PC-9 (cell line): ENCODE results near the gene CCDC141. TPM values are rescaled to one million over a fixed set of nuclear protein-coding genes. Genes with fewer than 3 reads are reported as not detected.

Source experiments
- BruUV-seq: library from RNA; stranded (reverse); fragments of 400-500 nt; replicated peaks from 2 replicates; lab custom pipeline; 2021; lab: Mats Ljungman, UMichigan
- CTCF ChIA-PET: fragments of 300-600 bp; sonication (Branson Sonifier 250); formaldehyde crosslinking; loops from one replicate; lab custom pipeline; 2022; ENCODE audit warnings: antibody characterized with exemption; lab: Charles Lee
- POLR2A ChIA-PET: fragments of 300-600 bp; sonication (Branson Sonifier 250); formaldehyde crosslinking; loops from one replicate; lab custom pipeline; 2022; ENCODE audit warnings: antibody characterized with exemption; ENCODE audit not compliant: unreplicated experiment; lab: Charles Lee
- DNase-seq, 2 experiments: peaks; one replicate each; pipeline versions ENCODE4 v3.0.0 to v3.0.0-alpha.2; 2015 to 2022; ENCODE audit warnings: mixed read lengths in 1 of 2
- H2AFZ ChIP-seq: fragments of 200-600 bp; sonication (generic); 2 replicates; pipeline ENCODE4 v1.8.1; 2017; ENCODE audit warnings: antibody characterized with exemption
- H3F3A ChIP-seq: fragments of 200-600 bp; sonication (generic); 2 replicates; pipeline ENCODE4 v1.8.1; 2017; ENCODE audit warnings: antibody characterized with exemption, mild to moderate bottlenecking, low read depth; ENCODE audit not compliant: insufficient read depth
- H3K27ac ChIP-seq: fragments of 200-600 bp; sonication (generic); 2 replicates; pipeline ENCODE4 v1.6.1; 2016; ENCODE audit warnings: mixed run types
- H3K27me3 ChIP-seq: fragments of 200-600 bp; sonication (generic); 2 replicates; pipeline ENCODE4 v1.6.1; 2016; ENCODE audit warnings: low read depth, mixed run types; ENCODE audit not compliant: insufficient read depth
- H3K36me3 ChIP-seq: fragments of 200-600 bp; sonication (generic); 2 replicates; pipeline ENCODE4 v1.6.1; 2016; ENCODE audit warnings: low read depth, mixed run types
- H3K4me1 ChIP-seq: fragments of 200-600 bp; sonication (generic); replicated peaks from 2 replicates; pipeline ENCODE4 v1.6.1; 2016; ENCODE audit warnings: mixed run types; ENCODE audit not compliant: insufficient read depth
- H3K4me2 ChIP-seq: fragments of 200-600 bp; sonication (generic); 2 replicates; pipeline ENCODE4 v1.6.1; 2017; ENCODE audit warnings: mixed run types
- H3K4me3 ChIP-seq: fragments of 200-600 bp; sonication (generic); 2 replicates; pipeline ENCODE4 v1.6.1; 2016; ENCODE audit warnings: mixed run types
- H3K79me2 ChIP-seq: fragments of 200-600 bp; sonication (generic); 2 replicates; pipeline ENCODE4 v1.6.1; 2017; ENCODE audit warnings: low read depth, mixed run types
- H3K9me2 ChIP-seq: fragments of 200-600 bp; sonication (generic); 2 replicates; pipeline ENCODE4 v1.8.1; 2017; ENCODE audit warnings: mild to moderate bottlenecking; ENCODE audit not compliant: insufficient read depth
- H3K9me3 ChIP-seq: fragments of 200-600 bp; sonication (generic); 2 replicates; pipeline ENCODE4 v1.8.1; 2016; ENCODE audit warnings: low read depth; ENCODE audit not compliant: insufficient read depth
- H4K20me1 ChIP-seq: fragments of 200-600 bp; sonication (generic); 2 replicates; pipeline ENCODE4 v1.8.1; 2017; ENCODE audit not compliant: insufficient read depth
- EZH2 ChIP-seq: fragments of 200-600 bp; sonication (generic); IDR thresholded peaks from 2 replicates; pipeline ENCODE4 v1.8.0; 2017; ENCODE audit warnings: antibody characterized with exemption, low read depth
- intact Hi-C: fragments of 100-400 bp; cut with micrococcal nuclease; formaldehyde crosslinking; loops from one replicate; pipeline ENCODE4 v1.10.0; 2022; ENCODE audit not compliant: unreplicated experiment
- total RNA-seq: library from RNA; stranded (reverse); gene quantifications from 2 replicates; pipeline ENCODE4 v1.2.3, GENCODE V29; 2021
- TF ChIP-seq, protein P1 (sequence below): fragments of 200-600 bp; sonication (generic); conservative IDR thresholded peaks from 2 replicates; pipeline ENCODE4 v1.6.1; 2017; ENCODE audit warnings: mixed run types, antibody characterized with exemption, mild to moderate bottlenecking, moderate library complexity

CCDC141 gene
- total RNA-seq, 1 experiment from 2014 or later: not detected

DNA sequence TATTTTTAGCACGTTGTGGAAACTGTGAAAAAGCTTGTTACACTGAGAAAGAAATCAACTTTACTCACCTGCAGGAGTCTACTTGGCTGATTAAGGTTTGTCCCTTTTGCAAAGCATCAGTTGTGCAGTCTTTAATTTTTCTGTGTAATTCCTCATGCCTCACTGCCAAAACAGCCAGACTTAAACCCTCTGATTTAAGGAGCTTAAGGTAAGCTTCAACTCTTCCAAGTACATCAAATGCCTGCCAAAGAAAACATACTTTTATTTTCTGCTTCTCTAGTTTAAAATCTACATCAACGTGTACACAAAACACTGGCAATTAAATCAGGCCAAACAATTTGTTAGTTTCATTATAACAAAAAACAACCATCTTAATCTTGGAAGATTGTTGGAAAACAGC, 144.7 kb downstream of the CCDC141 start:
- TF ChIP-seq, protein P1, sequence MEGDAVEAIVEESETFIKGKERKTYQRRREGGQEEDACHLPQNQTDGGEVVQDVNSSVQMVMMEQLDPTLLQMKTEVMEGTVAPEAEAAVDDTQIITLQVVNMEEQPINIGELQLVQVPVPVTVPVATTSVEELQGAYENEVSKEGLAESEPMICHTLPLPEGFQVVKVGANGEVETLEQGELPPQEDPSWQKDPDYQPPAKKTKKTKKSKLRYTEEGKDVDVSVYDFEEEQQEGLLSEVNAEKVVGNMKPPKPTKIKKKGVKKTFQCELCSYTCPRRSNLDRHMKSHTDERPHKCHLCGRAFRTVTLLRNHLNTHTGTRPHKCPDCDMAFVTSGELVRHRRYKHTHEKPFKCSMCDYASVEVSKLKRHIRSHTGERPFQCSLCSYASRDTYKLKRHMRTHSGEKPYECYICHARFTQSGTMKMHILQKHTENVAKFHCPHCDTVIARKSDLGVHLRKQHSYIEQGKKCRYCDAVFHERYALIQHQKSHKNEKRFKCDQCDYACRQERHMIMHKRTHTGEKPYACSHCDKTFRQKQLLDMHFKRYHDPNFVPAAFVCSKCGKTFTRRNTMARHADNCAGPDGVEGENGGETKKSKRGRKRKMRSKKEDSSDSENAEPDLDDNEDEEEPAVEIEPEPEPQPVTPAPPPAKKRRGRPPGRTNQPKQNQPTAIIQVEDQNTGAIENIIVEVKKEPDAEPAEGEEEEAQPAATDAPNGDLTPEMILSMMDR: no peak
- no peak for TF ChIP-seq EZH2

DNA sequence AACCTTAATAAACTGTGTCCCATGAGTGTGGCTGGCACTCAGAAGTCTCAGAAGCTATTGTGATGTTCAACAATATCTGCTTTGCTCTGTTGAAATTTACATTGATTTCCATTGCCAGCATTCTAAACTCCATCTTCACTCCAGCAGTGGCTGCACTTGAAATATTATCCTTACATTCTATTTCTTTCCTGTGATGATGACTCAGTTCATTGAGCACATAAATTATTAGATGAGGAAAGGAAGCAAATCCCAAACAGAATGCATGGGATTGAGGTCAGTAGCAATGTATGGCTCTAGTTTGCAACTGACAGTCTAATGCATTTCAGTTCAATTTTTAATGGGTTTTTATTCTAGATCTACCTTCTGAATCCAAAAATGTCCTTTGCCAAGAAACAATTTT, 150.3 kb downstream of the CCDC141 start:
- H3K27ac ChIP-seq: no peak overlapping the region
- no peaks in the 10 kb centered on the region for H4K20me1 ChIP-seq
- H3K36me3 ChIP-seq: no peaks in the 10 kb centered on the region
- H3K4me3 ChIP-seq: no peak overlapping the region
- CTCF ChIA-PET: no interaction called here
- H3K4me2 ChIP-seq: no peak overlapping the region
- DNase-seq: no peak
- no peaks in the 10 kb centered on the region for H3K9me2 ChIP-seq
- TF ChIP-seq EZH2: no peak
- TF ChIP-seq, protein P1: no peak
- POLR2A ChIA-PET: no interaction called here
- H2AFZ ChIP-seq: no peak overlapping the region
- H3K4me1 ChIP-seq: no peaks in the 10 kb centered on the region
- no peaks in the 10 kb centered on the region for H3K9me3 ChIP-seq
- intact Hi-C loops: loop anchor here (5.0 kb wide), 1 partner anchor 97 kb away; no protein-coding TSS in a partner anchor
- no TSS peak for BruUV-seq
- no peaks in the 10 kb centered on the region for H3F3A ChIP-seq
- no peaks in the 10 kb centered on the region for H3K79me2 ChIP-seq
- no peaks in the 10 kb centered on the region for H3K27me3 ChIP-seq

More for the DNA sequence above, 144.7 kb downstream of the CCDC141 start:
- no peak overlapping the region for H3K4me3 ChIP-seq
- H3K36me3 ChIP-seq: no peaks in the 10 kb centered on the region
- CTCF ChIA-PET: no interaction called here
- H4K20me1 ChIP-seq: no peaks in the 10 kb centered on the region
- no peaks in the 10 kb centered on the region; the same call in 1 of the 2 replicates for H3K9me3 ChIP-seq
- H3F3A ChIP-seq: peaks cover 15% of the 10 kb centered on the region
- POLR2A ChIA-PET: interaction anchor here (0.7 kb wide), 1 partner anchor 13 kb away, joined by 4 read pairs; no protein-coding TSS in a partner anchor
- no peak overlapping the region for H3K4me2 ChIP-seq
- no peaks in the 10 kb centered on the region for H3K9me2 ChIP-seq
- no peak for DNase-seq
- BruUV-seq: no TSS peak
- H3K27ac ChIP-seq: no peak overlapping the region
- peaks cover 18% of the 10 kb centered on the region for H3K4me1 ChIP-seq
- no peaks in the 10 kb centered on the region for H3K79me2 ChIP-seq
- intact Hi-C loops: no loop called here
- H3K27me3 ChIP-seq: no peaks in the 10 kb centered on the region
- no peak overlapping the region for H2AFZ ChIP-seq

- no peak for DNase-seq
- Histone ChIP-seq H3K4me1 (no peaks in the 10 kb centered on the region), H3K36me3 (no peaks in the 10 kb centered on the region), H2AFZ (no peak overlapping the region), H3K79me2 (no peaks in the 10 kb centered on the region), H3F3A (no peaks in the 10 kb centered on the region), H3K27ac (no peak overlapping the region), H3K9me2 (no peaks in the 10 kb centered on the region), H4K20me1 (no peaks in the 10 kb centered on the region), H3K27me3 (no peaks in the 10 kb centered on the region), H3K4me2 (no peak overlapping the region), H3K4me3 (no peak overlapping the region), H3K9me3 (no peaks in the 10 kb centered on the region)
- TF ChIP-seq, protein P1: no peak
- TF ChIP-seq EZH2: no peak
- ChIA-PET POLR2A (no interaction called here), CTCF (no interaction called here)
- intact Hi-C loops: loop anchor here (5.0 kb wide), 1 partner anchor 94 kb away; no protein-coding TSS in a partner anchor
- no TSS peak for BruUV-seq
These were observed 154.1 kb downstream of the CCDC141 start for GRCh38 chr2:178895872-178896271.
